DOHH2 (cell line): Measurements from ENCODE around the gene BRD3.

Experiments
- H3F3A ChIP-seq: fragments of 200-600 bp; sonication (generic), shearing (Covaris generic); 2 replicates; pipeline ENCODE4 v1.6.0; 2016; ENCODE audit warnings: antibody characterized with exemption, mild to moderate bottlenecking; ENCODE audit not compliant: control insufficient read depth, insufficient read depth
- H3K27ac ChIP-seq: fragments of 200-600 bp; sonication (generic); 2 replicates; pipeline ENCODE4 v1.5.1; 2014; ENCODE audit warnings: low read depth, mild to moderate bottlenecking, low read length, moderate library complexity
- H3K27me3 ChIP-seq: fragments of 200-600 bp; sonication (generic); 2 replicates; pipeline ENCODE4 v1.6.1; 2014; ENCODE audit warnings: mild to moderate bottlenecking, low read length, mixed read lengths; ENCODE audit not compliant: control insufficient read depth
- H3K36me3 ChIP-seq: fragments of 200-600 bp; sonication (generic); 2 replicates; pipeline ENCODE4 v1.6.1; 2014; ENCODE audit warnings: mild to moderate bottlenecking, low read length, moderate library complexity, mixed read lengths; ENCODE audit not compliant: control insufficient read depth
- H3K4me1 ChIP-seq: fragments of 200-600 bp; sonication (generic); 2 replicates; pipeline ENCODE4 v1.6.1; 2014; ENCODE audit warnings: mild to moderate bottlenecking, low read length, mixed read lengths; ENCODE audit not compliant: control insufficient read depth
- H3K4me2 ChIP-seq: fragments of 200-600 bp; sonication (generic); 2 replicates; pipeline ENCODE4 v1.6.0; 2014; ENCODE audit warnings: mild to moderate bottlenecking, low read length, moderate library complexity
- H3K4me3 ChIP-seq: fragments of 200-600 bp; sonication (generic); 2 replicates; pipeline ENCODE4 v1.5.1; 2014; ENCODE audit warnings: mild to moderate bottlenecking, low read length, mixed read lengths
- H3K79me2 ChIP-seq: fragments of 200-600 bp; sonication (generic); 2 replicates; pipeline ENCODE4 v1.6.1; 2014; ENCODE audit warnings: mild to moderate bottlenecking, low read length, mixed read lengths; ENCODE audit not compliant: control insufficient read depth
- H3K9me2 ChIP-seq: fragments of 200-600 bp; sonication (generic); replicated peaks from 2 replicates; pipeline ENCODE4 v1.6.1; 2014; ENCODE audit warnings: mild to moderate bottlenecking, low read length, mixed read lengths; ENCODE audit not compliant: control insufficient read depth
- H3K9me3 ChIP-seq: fragments of 200-600 bp; sonication (generic); 2 replicates; pipeline ENCODE4 v1.6.1; 2014; ENCODE audit warnings: antibody characterized with exemption, low read length, mixed read lengths; ENCODE audit not compliant: control insufficient read depth, insufficient read depth
- H4K20me1 ChIP-seq: fragments of 200-600 bp; sonication (generic); 2 replicates; pipeline ENCODE4 v1.6.0; 2014; ENCODE audit warnings: low read depth, mild to moderate bottlenecking, antibody characterized with exemption, low read length, moderate library complexity; ENCODE audit not compliant: control insufficient read depth, insufficient read depth
- EZH2phosphoT487 ChIP-seq: fragments of 200-600 bp; sonication (generic); IDR thresholded peaks from 2 replicates; pipeline ENCODE4 v1.6.1; 2017; ENCODE audit warnings: borderline replicate concordance, mild to moderate bottlenecking, antibody characterized with exemption, low read length, moderate library complexity, mixed read lengths
- TF ChIP-seq, protein P1 (sequence below): fragments of 200-600 bp; sonication (generic); IDR thresholded peaks from one replicate; pipeline ENCODE4 v1.5.1; 2014; ENCODE audit warnings: antibody characterized with exemption, mild to moderate bottlenecking, low read depth, low read length; ENCODE audit not compliant: poor library complexity, severe bottlenecking

Gene BRD3

DNA sequence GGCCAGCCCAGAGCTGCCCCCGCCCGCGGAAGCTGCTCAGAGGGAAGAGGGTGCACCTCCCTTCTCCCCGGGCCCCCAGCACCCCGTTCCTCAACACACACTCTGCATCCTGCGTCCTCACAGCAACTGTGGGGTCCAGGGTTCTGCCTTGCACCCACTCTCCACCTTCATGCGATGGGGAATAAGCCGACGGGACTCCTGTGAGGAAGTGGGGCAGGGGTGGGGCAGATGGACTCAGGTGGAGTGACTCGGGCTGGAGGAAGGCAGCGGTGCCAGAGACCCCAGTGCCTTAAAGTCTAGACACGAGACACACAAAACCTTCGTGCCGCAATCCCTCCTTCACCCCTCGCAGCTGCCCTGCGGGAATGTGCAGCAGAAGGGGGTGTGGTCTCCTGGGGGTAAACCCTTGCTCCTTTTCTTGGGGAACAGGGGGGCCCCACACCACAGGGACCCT, 8.6 kb downstream of the BRD3 start:
- Histone ChIP-seq H3K27ac (no peak overlapping the region), H3K9me3 (no peaks in the 10 kb centered on the region), H3K36me3 (no peaks in the 10 kb centered on the region; the same call in 1 of the 2 replicates), H3K79me2 (peaks cover 100% of the 10 kb centered on the region), H3K4me1 (peaks cover 22% of the 10 kb centered on the region), H3K27me3 (no peaks in the 10 kb centered on the region), H3K4me3 (no peak overlapping the region), H4K20me1 (peaks cover 12% of the 10 kb centered on the region), H3K4me2 (no peak overlapping the region), H3F3A (no peaks in the 10 kb centered on the region), H3K9me2 (no peaks in the 10 kb centered on the region)
- TF ChIP-seq, protein P1, sequence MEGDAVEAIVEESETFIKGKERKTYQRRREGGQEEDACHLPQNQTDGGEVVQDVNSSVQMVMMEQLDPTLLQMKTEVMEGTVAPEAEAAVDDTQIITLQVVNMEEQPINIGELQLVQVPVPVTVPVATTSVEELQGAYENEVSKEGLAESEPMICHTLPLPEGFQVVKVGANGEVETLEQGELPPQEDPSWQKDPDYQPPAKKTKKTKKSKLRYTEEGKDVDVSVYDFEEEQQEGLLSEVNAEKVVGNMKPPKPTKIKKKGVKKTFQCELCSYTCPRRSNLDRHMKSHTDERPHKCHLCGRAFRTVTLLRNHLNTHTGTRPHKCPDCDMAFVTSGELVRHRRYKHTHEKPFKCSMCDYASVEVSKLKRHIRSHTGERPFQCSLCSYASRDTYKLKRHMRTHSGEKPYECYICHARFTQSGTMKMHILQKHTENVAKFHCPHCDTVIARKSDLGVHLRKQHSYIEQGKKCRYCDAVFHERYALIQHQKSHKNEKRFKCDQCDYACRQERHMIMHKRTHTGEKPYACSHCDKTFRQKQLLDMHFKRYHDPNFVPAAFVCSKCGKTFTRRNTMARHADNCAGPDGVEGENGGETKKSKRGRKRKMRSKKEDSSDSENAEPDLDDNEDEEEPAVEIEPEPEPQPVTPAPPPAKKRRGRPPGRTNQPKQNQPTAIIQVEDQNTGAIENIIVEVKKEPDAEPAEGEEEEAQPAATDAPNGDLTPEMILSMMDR = no peak
- no peak for TF ChIP-seq EZH2phosphoT487

DNA sequence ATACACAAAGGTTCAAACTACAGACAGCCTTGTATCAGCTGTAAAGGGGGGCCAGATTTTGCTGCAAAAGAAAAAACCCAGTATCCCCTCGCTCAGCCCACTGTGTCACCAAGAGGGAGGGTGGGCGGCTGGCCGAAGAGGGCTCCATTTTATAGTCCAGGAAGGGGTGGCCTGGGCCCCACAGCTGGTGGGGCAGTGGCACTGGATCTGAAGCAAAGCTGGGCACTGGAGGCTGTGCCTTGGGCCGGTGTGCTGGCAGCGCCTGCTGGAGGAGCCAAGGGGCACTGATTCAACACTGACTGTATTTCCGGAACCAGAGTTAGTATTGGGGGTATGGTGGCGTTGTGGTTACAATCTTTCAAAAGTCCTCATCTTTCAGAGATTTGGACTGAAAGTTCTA, 9.1 kb downstream of the BRD3 start:
- H3K27ac ChIP-seq = no peak overlapping the region

DNA sequence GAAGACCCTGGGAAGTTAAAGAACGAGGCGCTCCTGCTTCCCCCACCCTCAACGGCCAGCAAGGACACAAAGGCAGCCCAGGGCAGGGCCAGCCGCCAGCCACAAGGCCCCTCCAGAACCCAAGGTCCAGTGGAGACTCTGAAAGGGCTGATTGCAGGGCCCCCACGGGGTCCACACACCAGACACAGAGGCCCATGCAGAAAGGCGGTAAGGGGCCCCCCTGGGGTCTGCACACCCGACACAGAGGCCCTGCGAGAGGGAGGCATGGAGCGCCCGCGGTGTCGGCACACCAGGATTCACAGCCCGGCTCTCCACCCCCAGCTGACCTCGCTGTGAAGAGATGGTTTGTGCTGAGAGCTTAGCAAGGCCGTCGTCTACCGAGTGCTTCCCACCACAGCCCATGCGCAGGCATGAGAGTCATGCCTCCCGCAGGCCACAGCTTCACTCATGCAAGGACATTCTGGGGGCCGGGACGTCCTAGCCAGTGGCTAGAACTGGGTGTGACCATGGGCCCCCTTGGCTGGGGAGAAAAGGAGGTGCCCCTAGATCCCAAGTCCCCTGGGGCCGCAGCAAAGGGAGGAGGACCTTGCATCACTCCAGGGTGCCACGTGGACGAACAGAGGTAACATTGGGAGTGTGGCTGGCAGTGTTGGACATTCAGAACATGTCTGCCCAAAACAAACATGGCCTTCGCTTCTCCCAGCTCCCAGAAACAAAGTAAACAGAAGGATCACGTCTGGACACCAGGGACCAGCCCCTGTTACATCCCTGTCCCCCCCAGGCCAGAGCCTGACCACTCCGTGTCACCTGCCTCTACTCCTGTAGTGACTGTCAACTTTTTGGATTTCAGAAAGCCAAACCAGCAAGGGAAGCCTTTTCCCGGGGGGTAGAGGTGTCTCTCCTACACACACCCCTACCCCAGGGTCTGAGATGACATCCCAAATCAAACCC, 9.8 kb downstream of the BRD3 start:
- Histone ChIP-seq H3K4me3 (no peak overlapping the region), H3K9me3 (no peaks in the 10 kb centered on the region), H3K79me2 (peaks cover 92% of the 10 kb centered on the region), H3K36me3 (peaks cover 1% of the 10 kb centered on the region), H3K9me2 (no peaks in the 10 kb centered on the region), H3K4me1 (peaks cover 22% of the 10 kb centered on the region), H3F3A (no peaks in the 10 kb centered on the region), H3K4me2 (no peak overlapping the region), H3K27ac (no peak overlapping the region), H3K27me3 (no peaks in the 10 kb centered on the region), H4K20me1 (peaks cover 18% of the 10 kb centered on the region)
- TF ChIP-seq, protein P1 = no peak
- no peak for TF ChIP-seq EZH2phosphoT487

More for the DNA sequence above, 9.1 kb downstream of the BRD3 start:
- Histone ChIP-seq H3K4me2 (no peak overlapping the region), H3K9me3 (no peaks in the 10 kb centered on the region), H3K36me3 (no peaks in the 10 kb centered on the region; the same call in 1 of the 2 replicates), H4K20me1 (peaks cover 15% of the 10 kb centered on the region), H3K4me1 (peaks cover 22% of the 10 kb centered on the region), H3F3A (no peaks in the 10 kb centered on the region), H3K9me2 (no peaks in the 10 kb centered on the region), H3K27me3 (no peaks in the 10 kb centered on the region), H3K4me3 (no peak overlapping the region), H3K79me2 (peaks cover 98% of the 10 kb centered on the region)
- no peak for TF ChIP-seq EZH2phosphoT487
- TF ChIP-seq, protein P1 = no peak
